Type B pancreatic cell (in vitro differentiated cells): ENCODE results near the gene MAS1. TPM values are rescaled to one million over a fixed set of nuclear protein-coding genes. Genes with fewer than 3 reads are reported as not detected.

Experiments used
- DNase-seq: peaks from one replicate; pipeline ENCODE4 v3.0.0; 2021; ENCODE audit warnings: mixed read lengths; ENCODE audit not compliant: unreplicated experiment; ENCODE audit errors: extremely low spot score
- H3K27ac Mint-ChIP-seq: 2 replicates; pipeline ENCODE4 v1.8.0; 2021; ENCODE audit warnings: mild to moderate bottlenecking, mixed read lengths
- H3K27me3 Mint-ChIP-seq: 2 replicates; pipeline ENCODE4 v1.8.0; 2021; ENCODE audit warnings: mixed read lengths
- H3K36me3 Mint-ChIP-seq: 2 replicates; pipeline ENCODE4 v1.8.0; 2021; ENCODE audit warnings: mixed read lengths
- H3K4me1 Mint-ChIP-seq: one replicate; pipeline ENCODE4 v1.8.0; 2021; ENCODE audit warnings: mixed read lengths; ENCODE audit not compliant: unreplicated experiment
- H3K4me3 Mint-ChIP-seq: 2 replicates; pipeline ENCODE4 v1.8.0; 2021; ENCODE audit warnings: mild to moderate bottlenecking, mixed read lengths
- H3K9me3 Mint-ChIP-seq: 2 replicates; pipeline ENCODE4 v1.8.0; 2021; ENCODE audit warnings: mixed read lengths
- CTCF ChIP-seq: fragments of 200-600 bp; sonication (generic); conservative IDR thresholded peaks from 2 replicates; pipeline ENCODE4 v1.5.0; 2021; ENCODE audit warnings: antibody characterized with exemption, mild to moderate bottlenecking
- total RNA-seq: library from RNA; stranded (reverse); gene quantifications from 2 replicates; pipeline ENCODE4 v1.2.1, GENCODE V29; 2021; ENCODE audit warnings: low replicate concordance

Gene MAS1
- total RNA-seq, 1 donor from 2014 or later = not detected

DNA sequence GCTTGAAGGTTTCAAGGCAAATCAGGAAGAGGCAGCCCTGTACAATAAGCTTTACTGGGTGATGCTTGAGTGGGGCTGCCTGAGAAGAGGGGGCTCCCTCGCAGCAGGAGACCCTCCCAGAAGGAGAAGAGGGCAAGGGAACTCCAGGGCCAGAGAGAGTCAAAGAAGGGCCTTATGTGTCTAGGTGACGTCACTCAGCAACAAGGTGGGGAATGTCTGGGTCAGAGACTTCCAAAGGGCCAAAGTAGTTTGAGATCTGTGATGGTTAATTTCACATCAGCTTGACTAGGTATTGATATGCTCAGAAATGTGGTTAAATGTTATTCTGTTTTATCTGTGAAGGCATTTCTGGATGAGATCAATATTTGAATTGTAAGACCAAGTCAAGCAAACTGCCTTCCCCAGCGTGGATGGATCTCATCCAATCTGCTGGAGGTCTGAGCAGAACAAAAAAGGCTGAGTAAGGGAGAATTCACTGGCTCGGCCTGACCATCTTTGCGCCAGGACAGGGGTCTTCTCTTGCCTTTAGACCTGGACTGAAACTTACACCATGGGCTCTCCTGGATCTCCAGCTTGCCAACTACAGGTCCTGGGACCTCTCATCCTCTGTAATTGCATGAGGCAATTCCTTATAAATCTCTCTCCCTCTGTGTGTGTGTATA, 35.9 kb downstream of the MAS1 start:
- Mint-ChIP-seq H3K27me3 (peaks cover 9% of the 10 kb centered on the region), H3K4me1 (no peaks in the 10 kb centered on the region), H3K27ac (no peak overlapping the region), H3K36me3 (no peaks in the 10 kb centered on the region), H3K9me3 (peaks cover 3% of the 10 kb centered on the region), H3K4me3 (no peak overlapping the region)
- TF ChIP-seq CTCF = no peak
- no peak for DNase-seq

DNA sequence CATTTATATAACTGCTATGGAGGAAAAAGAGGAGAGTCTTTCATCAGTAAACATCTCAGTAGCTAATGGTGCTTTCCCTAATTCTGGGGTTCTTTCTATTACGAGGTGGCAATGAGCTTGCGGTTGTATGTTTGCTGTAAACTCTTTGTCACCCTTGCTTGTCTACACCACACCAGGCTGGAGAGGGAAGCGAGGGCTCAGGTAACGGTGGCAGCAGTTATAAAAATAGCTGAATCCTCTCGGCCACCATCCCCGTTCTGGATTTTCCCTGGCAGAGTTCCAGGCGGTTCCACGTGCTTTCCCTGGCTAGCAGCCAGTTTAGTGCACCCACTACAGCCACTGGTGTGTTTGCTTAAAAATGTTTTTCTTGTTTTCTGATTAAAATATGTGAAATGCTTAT, 39.0 kb downstream of the MAS1 start:
- DNase-seq = no peak

DNA sequence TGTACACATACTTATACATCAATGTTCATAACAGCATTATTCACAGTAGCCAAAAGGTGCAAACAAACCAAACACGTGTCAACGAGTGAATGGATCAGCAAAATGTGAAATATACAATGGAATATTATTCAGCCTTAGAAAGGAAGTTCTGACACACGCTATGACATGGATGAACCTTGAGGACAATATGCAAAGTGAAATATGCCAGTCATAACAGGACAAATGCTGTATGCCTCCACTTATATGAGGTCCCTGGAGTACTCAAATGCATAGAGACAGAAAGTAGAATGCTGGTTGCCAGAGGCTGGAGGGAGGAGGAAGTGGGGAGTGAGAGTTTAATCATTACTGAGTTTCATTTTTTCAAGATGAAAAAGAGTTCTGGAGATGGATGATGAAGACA, 40.3 kb downstream of the MAS1 start:
- H3K9me3 Mint-ChIP-seq = no peaks in the 10 kb centered on the region
- H3K4me1 Mint-ChIP-seq = no peaks in the 10 kb centered on the region
- no peak overlapping the region for H3K27ac Mint-ChIP-seq
- H3K4me3 Mint-ChIP-seq = no peak overlapping the region
- no peak for TF ChIP-seq CTCF
- H3K36me3 Mint-ChIP-seq = no peaks in the 10 kb centered on the region
- H3K27me3 Mint-ChIP-seq = peaks cover 36% of the 10 kb centered on the region
- no peak for DNase-seq

More for the DNA sequence above, 39.0 kb downstream of the MAS1 start:
- no peak for TF ChIP-seq CTCF
- H3K27me3 Mint-ChIP-seq = peaks cover 29% of the 10 kb centered on the region
- H3K4me1 Mint-ChIP-seq = no peaks in the 10 kb centered on the region
- H3K36me3 Mint-ChIP-seq = no peaks in the 10 kb centered on the region
- no peaks in the 10 kb centered on the region for H3K9me3 Mint-ChIP-seq
- H3K4me3 Mint-ChIP-seq = no peak overlapping the region
- H3K27ac Mint-ChIP-seq = no peak overlapping the region

DNA sequence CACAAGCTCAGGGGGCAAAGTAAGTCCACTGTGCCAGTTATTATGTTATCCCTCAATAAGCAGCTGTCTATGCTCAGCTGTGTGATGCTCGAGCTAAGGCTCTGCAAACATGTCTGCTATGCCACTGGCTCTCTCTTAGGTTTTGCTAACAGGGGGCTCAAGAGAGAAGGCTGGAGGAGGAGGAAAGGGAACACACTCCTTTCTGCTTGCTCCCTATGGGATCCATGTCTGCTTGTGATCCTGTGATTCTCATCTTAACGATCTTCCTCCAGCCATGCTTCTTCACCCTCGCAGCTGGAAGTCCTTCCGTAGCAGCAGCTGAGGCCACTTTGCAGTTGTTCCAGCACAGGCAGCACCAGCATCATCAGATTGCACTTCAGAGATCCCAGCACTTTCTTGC, 41.1 kb downstream of the MAS1 start:
- Mint-ChIP-seq H3K9me3 (no peaks in the 10 kb centered on the region), H3K4me1 (no peaks in the 10 kb centered on the region), H3K27ac (no peak overlapping the region), H3K27me3 (peaks cover 36% of the 10 kb centered on the region), H3K36me3 (no peaks in the 10 kb centered on the region), H3K4me3 (no peak overlapping the region)
- no peak for DNase-seq
- TF ChIP-seq CTCF = no peak

DNA sequence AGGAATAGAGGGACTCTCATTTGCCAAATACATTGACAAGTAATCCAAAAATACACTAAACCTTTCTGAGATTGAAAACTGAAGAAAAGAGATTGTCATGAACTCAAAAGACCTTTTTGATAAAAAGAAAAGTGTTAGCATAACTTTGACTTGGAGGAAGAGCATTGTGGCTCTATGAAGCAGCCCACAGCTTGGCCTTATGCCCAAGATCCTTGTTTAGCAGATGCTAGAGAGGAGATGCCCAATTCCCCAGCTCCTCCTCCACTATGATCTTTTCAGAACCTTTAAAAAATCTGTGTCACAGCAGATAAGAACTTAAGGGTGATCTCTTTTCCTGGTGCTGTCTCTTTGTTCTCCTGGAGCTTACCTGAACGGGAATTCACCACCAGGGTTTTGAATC, 42.3 kb downstream of the MAS1 start:
- Mint-ChIP-seq H3K4me3 (no peak overlapping the region), H3K27ac (no peak overlapping the region), H3K27me3 (peaks cover 36% of the 10 kb centered on the region), H3K36me3 (no peaks in the 10 kb centered on the region), H3K4me1 (no peaks in the 10 kb centered on the region), H3K9me3 (no peaks in the 10 kb centered on the region)
- DNase-seq = no peak
- no peak for TF ChIP-seq CTCF

- H3K4me3 Mint-ChIP-seq = no peak overlapping the region
- H3K27ac Mint-ChIP-seq = no peak overlapping the region
- DNase-seq = no peak
- H3K4me1 Mint-ChIP-seq = no peaks in the 10 kb centered on the region
- H3K36me3 Mint-ChIP-seq = peaks cover 4% of the 10 kb centered on the region
- TF ChIP-seq CTCF = no peak
- H3K27me3 Mint-ChIP-seq = peaks cover 42% of the 10 kb centered on the region
- H3K9me3 Mint-ChIP-seq = peaks cover 4% of the 10 kb centered on the region
These were observed 43.4 kb downstream of the MAS1 start for GRCh38 chr6:159934181-159934580.
